Body of pancreas (tissue), 4 donors: ENCODE results near the gene SFTPB.

Experiments
- POLR2A ChIP-seq, 3 donors: fragments of 450-650 bp; IDR thresholded peaks; one replicate each; pipeline ENCODE4 v1.6.1; 2016; ENCODE audit warnings: antibody characterized with exemption in 3 of 3, mild to moderate bottlenecking in 2 of 3
- TF ChIP-seq, protein P1 (sequence below), 7 experiments: fragments of 450-650 bp in 4 of 7; fragments of 200-600 bp in 3 of 7; sonication (generic) in 3 of 7; IDR thresholded peaks; one replicate each; pipeline ENCODE4 v1.5.1; 2016 to 2019; ENCODE audit warnings: antibody characterized with exemption in 7 of 7

- TF ChIP-seq, protein P1, sequence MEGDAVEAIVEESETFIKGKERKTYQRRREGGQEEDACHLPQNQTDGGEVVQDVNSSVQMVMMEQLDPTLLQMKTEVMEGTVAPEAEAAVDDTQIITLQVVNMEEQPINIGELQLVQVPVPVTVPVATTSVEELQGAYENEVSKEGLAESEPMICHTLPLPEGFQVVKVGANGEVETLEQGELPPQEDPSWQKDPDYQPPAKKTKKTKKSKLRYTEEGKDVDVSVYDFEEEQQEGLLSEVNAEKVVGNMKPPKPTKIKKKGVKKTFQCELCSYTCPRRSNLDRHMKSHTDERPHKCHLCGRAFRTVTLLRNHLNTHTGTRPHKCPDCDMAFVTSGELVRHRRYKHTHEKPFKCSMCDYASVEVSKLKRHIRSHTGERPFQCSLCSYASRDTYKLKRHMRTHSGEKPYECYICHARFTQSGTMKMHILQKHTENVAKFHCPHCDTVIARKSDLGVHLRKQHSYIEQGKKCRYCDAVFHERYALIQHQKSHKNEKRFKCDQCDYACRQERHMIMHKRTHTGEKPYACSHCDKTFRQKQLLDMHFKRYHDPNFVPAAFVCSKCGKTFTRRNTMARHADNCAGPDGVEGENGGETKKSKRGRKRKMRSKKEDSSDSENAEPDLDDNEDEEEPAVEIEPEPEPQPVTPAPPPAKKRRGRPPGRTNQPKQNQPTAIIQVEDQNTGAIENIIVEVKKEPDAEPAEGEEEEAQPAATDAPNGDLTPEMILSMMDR (IDR thresholded peaks at IDR 0.05): no peak
- TF ChIP-seq POLR2A (IDR thresholded peaks at IDR 0.05): no peak
These were observed 52.6 kb downstream of the SFTPB start for GRCh38 chr2:85615413-85615728.
